Upper lobe of left lung (tissue), 6 donors: ENCODE measurements around the gene STRIP1. TPM values are rescaled to one million over a fixed set of nuclear protein-coding genes. Genes with fewer than 3 reads are reported as not detected.

Source experiments
- ATAC-seq, 2 donors: fragments of 200-7000 bp; cut with Tn5 transposase; one replicate each; pipeline ENCODE4 v1.9.1; 2022; ENCODE audit warnings: mild to moderate bottlenecking in 2 of 2, moderate library complexity in 2 of 2; ENCODE audit not compliant: low FRiP score in 2 of 2
- DNase-seq, 2 donors: peaks; one replicate each; pipeline ENCODE4 v3.0.0-alpha.2; 2019 to 2020
- H3K27ac ChIP-seq, 4 donors: fragments of 200-600 bp; sonication (generic); one replicate each; pipeline ENCODE4 v1.5.1; 2016 to 2019
- H3K27me3 ChIP-seq, 4 donors: fragments of 200-600 bp; sonication (generic); one replicate each; pipeline ENCODE4 v1.5.1; 2017 to 2019
- H3K36me3 ChIP-seq, 4 donors: fragments of 200-600 bp; sonication (generic); one replicate each; pipeline ENCODE4 v1.5.1; 2016 to 2019
- H3K4me1 ChIP-seq, 4 donors: fragments of 200-600 bp; sonication (generic); one replicate each; pipeline ENCODE4 v1.5.1; 2018 to 2019
- H3K4me3 ChIP-seq, 4 donors: fragments of 200-600 bp; sonication (generic); one replicate each; pipeline ENCODE4 v1.5.1; 2017 to 2019; ENCODE audit warnings: mild to moderate bottlenecking in 2 of 4, moderate library complexity in 1 of 4
- H3K9me3 ChIP-seq, 4 donors: fragments of 200-600 bp; sonication (generic); one replicate each; pipeline ENCODE4 v1.5.1; 2018 to 2019
- EP300 ChIP-seq, 4 donors: sonication (generic); formaldehyde crosslinking; IDR thresholded peaks; one replicate each; pipeline ENCODE4 v1.5.1; 2017; ENCODE audit warnings: antibody characterized with exemption in 4 of 4, control low read depth in 2 of 4
- POLR2A ChIP-seq, 4 donors: fragments of 450-650 bp; IDR thresholded peaks; one replicate each; pipeline ENCODE4 v1.5.1; 2016 to 2017; ENCODE audit warnings: antibody characterized with exemption in 4 of 4, mild to moderate bottlenecking in 2 of 4
- POLR2AphosphoS5 ChIP-seq, 2 donors: sonication (generic); formaldehyde crosslinking; IDR thresholded peaks; one replicate each; pipeline ENCODE4 v1.5.1; 2017; ENCODE audit warnings: antibody characterized with exemption in 2 of 2
- WGBS, 2 donors: methylation state at CpG; one replicate each; pipeline ENCODE4 v1.1.5; 2017 to 2018; 5-methylcytosine and 5-hydroxymethylcytosine counted together
- total RNA-seq, 6 donors: library from RNA; depleted of rRNA in 4 of 6; stranded (reverse); fragments of >200 nt in 4 of 6; gene quantifications; one replicate each; pipeline versions ENCODE4 v1.1.0 to v1.2.1, GENCODE V29; 2016 to 2021
- TF ChIP-seq, protein P1 (sequence below), 6 experiments: fragments of 450-650 bp in 4 of 6; fragments of 200-600 bp in 2 of 6; sonication (generic) in 2 of 6; IDR thresholded peaks; one replicate each; pipeline ENCODE4 v1.5.1; 2016 to 2019; ENCODE audit warnings: antibody characterized with exemption in 6 of 6
- donor health status: DM: no; HTN: no; CAD: no; lungs with moderate emphysema.
- donor health status: DM: no; HTN: yes; CAD: no; lungs with severe emphysema.

The STRIP1 gene
- total RNA-seq, 6 donors from 2014 or later = 29.2 to 62.9 (median 34.3) TPM

DNA sequence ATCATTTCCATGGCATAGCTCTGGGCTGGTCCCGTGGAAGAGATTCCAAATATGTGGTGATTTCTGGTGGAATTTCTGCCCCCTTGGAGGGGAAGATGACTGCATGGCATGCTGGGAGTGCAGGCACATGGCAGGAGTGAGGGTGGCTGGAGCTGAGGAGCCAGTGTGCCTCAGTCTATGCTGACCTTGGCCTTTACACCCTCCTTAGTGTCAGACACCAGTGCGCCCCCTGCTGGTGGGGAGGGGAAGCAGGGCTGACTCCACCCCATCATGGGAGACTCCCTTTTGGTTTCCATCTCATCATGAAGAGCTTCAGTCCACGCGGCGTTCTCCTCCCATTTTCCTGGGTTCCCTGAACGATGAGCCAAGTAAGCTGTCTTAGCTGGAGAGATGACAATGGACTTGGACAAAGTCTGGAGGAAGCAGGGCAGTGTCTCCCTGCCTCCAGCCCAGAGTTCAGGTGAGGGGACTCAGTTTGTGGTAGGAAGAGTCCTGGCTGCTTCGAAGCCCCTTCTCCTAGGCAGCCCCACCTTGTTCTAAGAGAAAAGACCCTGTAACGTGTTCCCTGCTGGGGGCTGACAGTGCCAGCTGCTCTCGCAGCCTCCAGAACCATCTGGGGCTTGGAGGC, 25.7 kb downstream of the STRIP1 start:
- ATAC-seq (peak in 1 of 2 donors; percentile 37), DNase-seq (peak in 1 of 2 donors; percentile 41)
- Histone ChIP-seq H3K9me3 (no peaks in the 10 kb centered on the region), H3K27ac (no peak overlapping the region), H3K4me1 (no peaks in the 10 kb centered on the region), H3K4me3 (no peak overlapping the region), H3K36me3 (peaks cover 6 to 40% (median 33%) of the 10 kb centered on the region in 4 donors), H3K27me3 (no peaks in the 10 kb centered on the region)
- 82 to 85% methylated on average over 6 to 9 of the region's 9 CpGs for WGBS, 2 donors
- TF ChIP-seq POLR2A (IDR thresholded peaks at IDR 0.05) = no peak
- no peak for TF ChIP-seq POLR2AphosphoS5 (IDR thresholded peaks at IDR 0.05)
- TF ChIP-seq, protein P1, sequence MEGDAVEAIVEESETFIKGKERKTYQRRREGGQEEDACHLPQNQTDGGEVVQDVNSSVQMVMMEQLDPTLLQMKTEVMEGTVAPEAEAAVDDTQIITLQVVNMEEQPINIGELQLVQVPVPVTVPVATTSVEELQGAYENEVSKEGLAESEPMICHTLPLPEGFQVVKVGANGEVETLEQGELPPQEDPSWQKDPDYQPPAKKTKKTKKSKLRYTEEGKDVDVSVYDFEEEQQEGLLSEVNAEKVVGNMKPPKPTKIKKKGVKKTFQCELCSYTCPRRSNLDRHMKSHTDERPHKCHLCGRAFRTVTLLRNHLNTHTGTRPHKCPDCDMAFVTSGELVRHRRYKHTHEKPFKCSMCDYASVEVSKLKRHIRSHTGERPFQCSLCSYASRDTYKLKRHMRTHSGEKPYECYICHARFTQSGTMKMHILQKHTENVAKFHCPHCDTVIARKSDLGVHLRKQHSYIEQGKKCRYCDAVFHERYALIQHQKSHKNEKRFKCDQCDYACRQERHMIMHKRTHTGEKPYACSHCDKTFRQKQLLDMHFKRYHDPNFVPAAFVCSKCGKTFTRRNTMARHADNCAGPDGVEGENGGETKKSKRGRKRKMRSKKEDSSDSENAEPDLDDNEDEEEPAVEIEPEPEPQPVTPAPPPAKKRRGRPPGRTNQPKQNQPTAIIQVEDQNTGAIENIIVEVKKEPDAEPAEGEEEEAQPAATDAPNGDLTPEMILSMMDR (IDR thresholded peaks at IDR 0.05) = peak; percentile 61 to 87 (median 70)
- TF ChIP-seq EP300 (IDR thresholded peaks at IDR 0.05) = no peak

DNA sequence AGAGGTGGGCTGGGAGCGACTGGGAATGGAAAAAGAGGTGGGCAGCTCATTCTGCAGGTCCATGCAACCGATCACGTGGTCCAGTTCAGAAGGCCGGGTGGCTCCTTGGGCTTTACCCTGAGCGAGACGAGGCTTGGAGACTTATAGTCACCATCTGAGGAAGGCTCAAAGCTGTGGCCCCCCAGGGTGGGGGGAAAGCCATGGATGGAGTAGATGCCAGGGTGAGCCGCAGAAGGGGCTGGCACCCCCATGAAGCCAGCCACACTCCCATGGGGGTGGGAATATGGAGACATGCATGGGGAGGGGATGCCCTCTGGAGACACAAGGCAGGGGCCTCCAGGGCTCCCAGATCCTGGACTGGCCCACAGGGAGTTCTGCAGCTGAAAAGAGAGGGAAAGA, 26.2 kb downstream of the STRIP1 start:
- H3K27me3 ChIP-seq = no peaks in the 10 kb centered on the region
- peaks cover 5 to 35% (median 28%) of the 10 kb centered on the region in 4 donors for H3K36me3 ChIP-seq
- H3K27ac ChIP-seq = no peak overlapping the region
- H3K9me3 ChIP-seq = no peaks in the 10 kb centered on the region
- ATAC-seq (no peak), DNase-seq (no peak)
- TF ChIP-seq, protein P1 (IDR thresholded peaks at IDR 0.05) = no peak
- TF ChIP-seq POLR2A (IDR thresholded peaks at IDR 0.05) (no peak), POLR2AphosphoS5 (IDR thresholded peaks at IDR 0.05) (no peak), EP300 (IDR thresholded peaks at IDR 0.05) (no peak)
- WGBS, 2 donors = 98 to 100% methylated on average over 1 to 7 of the region's 7 CpGs
- H3K4me1 ChIP-seq = no peaks in the 10 kb centered on the region
- no peak overlapping the region for H3K4me3 ChIP-seq

DNA sequence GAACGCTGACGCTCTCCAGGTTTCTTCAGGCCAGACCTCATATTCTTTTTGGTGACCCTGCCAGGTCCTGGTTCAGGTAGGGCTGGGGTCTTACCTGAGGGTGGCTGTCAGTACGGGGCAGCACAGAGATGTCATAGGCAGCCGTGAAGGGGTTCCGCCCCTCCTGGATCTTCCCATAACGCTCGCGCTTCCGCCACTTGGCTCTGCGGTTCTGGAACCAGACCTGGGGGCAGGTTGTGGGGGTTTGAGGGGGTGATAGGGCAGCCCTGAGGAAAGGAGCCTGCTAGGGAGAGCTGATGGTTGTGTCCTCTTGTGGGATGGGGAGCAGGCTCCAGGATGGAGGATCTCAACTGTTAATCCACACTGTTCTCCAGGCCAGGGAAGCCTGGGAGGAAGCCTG, 26.9 kb downstream of the STRIP1 start:
- no peaks in the 10 kb centered on the region for H3K9me3 ChIP-seq
- TF ChIP-seq POLR2AphosphoS5 (IDR thresholded peaks at IDR 0.05) (no peak), EP300 (IDR thresholded peaks at IDR 0.05) (no peak), POLR2A (IDR thresholded peaks at IDR 0.05) (no peak)
- TF ChIP-seq, protein P1 (IDR thresholded peaks at IDR 0.05) = no peak
- no peak for ATAC-seq
- 97 to 98% methylated on average over 10 of the region's 10 CpGs for WGBS, 2 donors
- H3K4me3 ChIP-seq = no peak overlapping the region
- no peaks in the 10 kb centered on the region for H3K27me3 ChIP-seq
- H3K36me3 ChIP-seq = peaks cover 5 to 28% (median 21%) of the 10 kb centered on the region in 4 donors
- no peak overlapping the region for H3K27ac ChIP-seq
- no peak for DNase-seq
- H3K4me1 ChIP-seq = no peaks in the 10 kb centered on the region

DNA sequence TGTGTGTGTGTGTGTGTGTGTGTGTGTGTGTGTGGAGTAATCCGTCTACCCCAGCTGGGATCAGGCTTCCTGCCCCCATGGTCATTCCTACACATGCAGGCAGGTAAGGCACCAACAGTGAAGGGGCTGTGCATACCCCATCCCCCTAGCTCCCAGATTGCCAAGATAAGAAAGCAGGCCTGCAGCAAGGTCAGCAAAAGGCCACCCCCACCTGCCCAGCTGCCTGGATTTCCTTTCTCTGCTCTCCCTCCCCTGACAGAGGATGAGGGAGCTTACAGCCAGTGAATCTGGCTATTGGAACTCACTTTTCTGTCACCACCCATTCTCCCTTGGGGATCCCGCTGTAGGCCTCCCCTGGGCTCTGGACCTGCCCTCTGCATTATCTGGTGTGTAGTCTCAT, 28.2 kb downstream of the STRIP1 start:
- ATAC-seq (no peak), DNase-seq (no peak)
- Histone ChIP-seq H3K27ac (no peak overlapping the region), H3K27me3 (peaks cover 0 to 10% (median 4%) of the 10 kb centered on the region in 4 donors), H3K4me3 (no peak overlapping the region), H3K4me1 (peaks cover 2 to 4% (median 3%) of the 10 kb centered on the region in 4 donors), H3K36me3 (peaks cover 0 to 16% (median 9%) of the 10 kb centered on the region in 4 donors), H3K9me3 (no peaks in the 10 kb centered on the region)
- TF ChIP-seq POLR2A (IDR thresholded peaks at IDR 0.05) (no peak), POLR2AphosphoS5 (IDR thresholded peaks at IDR 0.05) (no peak), EP300 (IDR thresholded peaks at IDR 0.05) (no peak)
- TF ChIP-seq, protein P1 (IDR thresholded peaks at IDR 0.05) = no peak
- whole genome bisulfite sequencing, 2 donors = 86 to 91% methylated on average over 2 of the region's 2 CpGs

DNA sequence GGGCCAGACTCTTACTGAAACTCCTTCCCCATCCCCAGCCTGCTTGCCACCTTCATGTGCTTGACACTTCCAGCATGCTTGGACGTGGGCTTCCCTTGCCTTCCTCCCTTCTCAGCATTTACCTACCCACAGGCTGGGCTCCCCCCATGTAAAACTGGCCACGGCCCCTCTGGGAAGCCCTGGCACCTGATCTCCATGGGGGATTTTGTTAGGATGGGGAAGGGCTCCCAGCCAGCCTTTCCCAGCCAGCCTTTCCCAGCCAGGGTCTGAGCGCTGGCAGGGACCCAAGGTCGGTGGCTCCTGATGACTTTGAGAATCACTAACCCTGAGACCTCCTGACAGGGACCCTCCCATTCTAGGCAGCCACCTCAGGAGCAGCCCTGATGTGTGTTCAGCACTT, 29.4 kb downstream of the STRIP1 start:
- 46 to 61% methylated on average over 4 of the region's 4 CpGs for WGBS, 2 donors
- peaks cover 12 to 16% (median 14%) of the 10 kb centered on the region in 4 donors for H3K4me1 ChIP-seq
- H3K36me3 ChIP-seq = peaks cover 0 to 5% (median 1%) of the 10 kb centered on the region in 4 donors
- H3K9me3 ChIP-seq = no peaks in the 10 kb centered on the region
- DNase-seq = no peak
- H3K27me3 ChIP-seq = peaks cover 0 to 22% (median 14%) of the 10 kb centered on the region in 4 donors
- no peak overlapping the region for H3K4me3 ChIP-seq
- H3K27ac ChIP-seq = no peak overlapping the region
- TF ChIP-seq POLR2A (IDR thresholded peaks at IDR 0.05) = no peak
- TF ChIP-seq POLR2AphosphoS5 (IDR thresholded peaks at IDR 0.05) = no peak
- TF ChIP-seq, protein P1 (IDR thresholded peaks at IDR 0.05) = no peak
- no peak for TF ChIP-seq EP300 (IDR thresholded peaks at IDR 0.05)
- ATAC-seq = no peak
